ENCODE results near the gene C2orf76.
A peak's percentile ranks its signal among the peaks of the same experiment; 100 is the strongest.

C2orf76 gene

GRCh38 chr2:119371111-119371510 is 4.5 kb upstream of the C2orf76 start:
- Histone ChIP-seq H3K27ac (replicated peaks) (no peak overlapping the region), H3K27me3 (ENCODE audit: insufficient read depth, poor library complexity, severe bottlenecking) (no peaks in the 10 kb centered on the region), H3K4me3 (replicated peaks; ENCODE audit: insufficient read depth, low read length) (no peak overlapping the region)
- DNase-seq (ENCODE audit: low read depth in 1 of 2, low spot score in 1 of 2), result no peak
- TF ChIP-seq GABPA (IDR thresholded peaks at IDR 0.05; ENCODE audit: low read depth) (no peak), POLR2AphosphoS5 (IDR thresholded peaks at IDR 0.05; ENCODE audit: low read depth) (no peak), SPI1 (IDR thresholded peaks at IDR 0.05; ENCODE audit: borderline replicate concordance, low read depth) (no peak)
- TF ChIP-seq, protein P1, sequence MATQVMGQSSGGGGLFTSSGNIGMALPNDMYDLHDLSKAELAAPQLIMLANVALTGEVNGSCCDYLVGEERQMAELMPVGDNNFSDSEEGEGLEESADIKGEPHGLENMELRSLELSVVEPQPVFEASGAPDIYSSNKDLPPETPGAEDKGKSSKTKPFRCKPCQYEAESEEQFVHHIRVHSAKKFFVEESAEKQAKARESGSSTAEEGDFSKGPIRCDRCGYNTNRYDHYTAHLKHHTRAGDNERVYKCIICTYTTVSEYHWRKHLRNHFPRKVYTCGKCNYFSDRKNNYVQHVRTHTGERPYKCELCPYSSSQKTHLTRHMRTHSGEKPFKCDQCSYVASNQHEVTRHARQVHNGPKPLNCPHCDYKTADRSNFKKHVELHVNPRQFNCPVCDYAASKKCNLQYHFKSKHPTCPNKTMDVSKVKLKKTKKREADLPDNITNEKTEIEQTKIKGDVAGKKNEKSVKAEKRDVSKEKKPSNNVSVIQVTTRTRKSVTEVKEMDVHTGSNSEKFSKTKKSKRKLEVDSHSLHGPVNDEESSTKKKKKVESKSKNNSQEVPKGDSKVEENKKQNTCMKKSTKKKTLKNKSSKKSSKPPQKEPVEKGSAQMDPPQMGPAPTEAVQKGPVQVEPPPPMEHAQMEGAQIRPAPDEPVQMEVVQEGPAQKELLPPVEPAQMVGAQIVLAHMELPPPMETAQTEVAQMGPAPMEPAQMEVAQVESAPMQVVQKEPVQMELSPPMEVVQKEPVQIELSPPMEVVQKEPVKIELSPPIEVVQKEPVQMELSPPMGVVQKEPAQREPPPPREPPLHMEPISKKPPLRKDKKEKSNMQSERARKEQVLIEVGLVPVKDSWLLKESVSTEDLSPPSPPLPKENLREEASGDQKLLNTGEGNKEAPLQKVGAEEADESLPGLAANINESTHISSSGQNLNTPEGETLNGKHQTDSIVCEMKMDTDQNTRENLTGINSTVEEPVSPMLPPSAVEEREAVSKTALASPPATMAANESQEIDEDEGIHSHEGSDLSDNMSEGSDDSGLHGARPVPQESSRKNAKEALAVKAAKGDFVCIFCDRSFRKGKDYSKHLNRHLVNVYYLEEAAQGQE (IDR thresholded peaks at IDR 0.05; ENCODE audit: insufficient replicate concordance, low read depth), result no peak
- TF ChIP-seq, protein P2, sequence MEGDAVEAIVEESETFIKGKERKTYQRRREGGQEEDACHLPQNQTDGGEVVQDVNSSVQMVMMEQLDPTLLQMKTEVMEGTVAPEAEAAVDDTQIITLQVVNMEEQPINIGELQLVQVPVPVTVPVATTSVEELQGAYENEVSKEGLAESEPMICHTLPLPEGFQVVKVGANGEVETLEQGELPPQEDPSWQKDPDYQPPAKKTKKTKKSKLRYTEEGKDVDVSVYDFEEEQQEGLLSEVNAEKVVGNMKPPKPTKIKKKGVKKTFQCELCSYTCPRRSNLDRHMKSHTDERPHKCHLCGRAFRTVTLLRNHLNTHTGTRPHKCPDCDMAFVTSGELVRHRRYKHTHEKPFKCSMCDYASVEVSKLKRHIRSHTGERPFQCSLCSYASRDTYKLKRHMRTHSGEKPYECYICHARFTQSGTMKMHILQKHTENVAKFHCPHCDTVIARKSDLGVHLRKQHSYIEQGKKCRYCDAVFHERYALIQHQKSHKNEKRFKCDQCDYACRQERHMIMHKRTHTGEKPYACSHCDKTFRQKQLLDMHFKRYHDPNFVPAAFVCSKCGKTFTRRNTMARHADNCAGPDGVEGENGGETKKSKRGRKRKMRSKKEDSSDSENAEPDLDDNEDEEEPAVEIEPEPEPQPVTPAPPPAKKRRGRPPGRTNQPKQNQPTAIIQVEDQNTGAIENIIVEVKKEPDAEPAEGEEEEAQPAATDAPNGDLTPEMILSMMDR (IDR thresholded peaks at IDR 0.05; ENCODE audit: insufficient read depth, low read length), result no peak

GRCh38 chr2:119369845-119370244 is 3.2 kb upstream of the C2orf76 start:
- no peak overlapping the region for H3K27ac ChIP-seq (replicated peaks)
- DNase-seq (ENCODE audit: low read depth in 1 of 2, low spot score in 1 of 2), result no peak
- no peaks in the 10 kb centered on the region for H3K27me3 ChIP-seq (ENCODE audit: insufficient read depth, poor library complexity, severe bottlenecking)
- TF ChIP-seq SPI1 (IDR thresholded peaks at IDR 0.05; ENCODE audit: borderline replicate concordance, low read depth) (no peak), GABPA (IDR thresholded peaks at IDR 0.05; ENCODE audit: low read depth) (no peak), POLR2AphosphoS5 (IDR thresholded peaks at IDR 0.05; ENCODE audit: low read depth) (no peak)
- TF ChIP-seq, protein P1 (IDR thresholded peaks at IDR 0.05; ENCODE audit: insufficient replicate concordance, low read depth), result no peak
- TF ChIP-seq, protein P2 (IDR thresholded peaks at IDR 0.05; ENCODE audit: insufficient read depth, low read length), result no peak
- no peak overlapping the region for H3K4me3 ChIP-seq (replicated peaks; ENCODE audit: insufficient read depth, low read length)

DNA sequence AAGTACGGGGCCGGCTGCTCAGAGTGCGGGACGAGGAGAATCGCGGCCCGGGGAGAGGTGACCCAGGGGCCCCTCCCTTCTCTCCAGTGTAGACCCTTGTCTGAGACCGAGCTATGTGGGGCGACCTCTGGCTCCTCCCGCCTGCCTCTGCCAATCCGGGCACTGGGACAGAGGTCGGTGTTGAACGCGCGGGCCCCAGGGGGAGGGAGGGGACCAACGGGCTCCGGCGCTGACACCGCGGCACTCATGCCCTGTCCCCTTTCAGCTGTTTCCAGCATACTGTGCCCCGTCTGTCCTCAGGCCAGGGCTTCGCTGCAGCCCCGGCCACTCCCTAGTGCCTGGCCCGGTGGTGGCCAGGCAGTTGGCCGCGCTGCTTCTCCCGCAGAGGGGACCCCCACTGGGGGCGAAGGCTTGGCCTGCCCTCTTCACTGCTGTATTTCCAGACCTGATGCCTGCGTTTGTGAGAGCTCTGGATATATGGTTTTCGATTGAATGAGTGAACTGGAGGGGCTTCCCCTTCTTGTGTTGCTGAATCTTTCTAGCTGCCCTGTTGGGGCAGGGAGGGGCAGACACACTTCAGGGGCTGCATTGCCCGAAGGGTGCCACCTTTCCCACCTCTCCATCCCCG is 952 bp upstream of the C2orf76 start:
- peak overlapping the region; percentile 61 for H3K4me3 ChIP-seq (replicated peaks; ENCODE audit: insufficient read depth, low read length)
- peak in 1 of 2 experiments; percentile 44 for DNase-seq (ENCODE audit: low read depth in 1 of 2, low spot score in 1 of 2)
- H3K27me3 ChIP-seq (ENCODE audit: insufficient read depth, poor library complexity, severe bottlenecking), result no peaks in the 10 kb centered on the region
- TF ChIP-seq, protein P1 (IDR thresholded peaks at IDR 0.05; ENCODE audit: insufficient replicate concordance, low read depth), result no peak
- TF ChIP-seq, protein P2 (IDR thresholded peaks at IDR 0.05; ENCODE audit: insufficient read depth, low read length), result no peak
- TF ChIP-seq POLR2AphosphoS5 (IDR thresholded peaks at IDR 0.05; ENCODE audit: low read depth), result no peak
- no peak for TF ChIP-seq GABPA (IDR thresholded peaks at IDR 0.05; ENCODE audit: low read depth)
- TF ChIP-seq SPI1 (IDR thresholded peaks at IDR 0.05; ENCODE audit: borderline replicate concordance, low read depth), result no peak
- H3K27ac ChIP-seq (replicated peaks), result peak overlapping the region; percentile 91
